ENCODE data around the gene SNX13.

GRCh38 chr7:17988141-17988540 is 47.8 kb upstream of the SNX13 start:
- no peak for TF ChIP-seq CTCF (IDR thresholded peaks at IDR 0.05)
- TF ChIP-seq POLR2A (IDR thresholded peaks at IDR 0.05) = no peak
